ENCODE measurements around the gene INO80E. TPM values are rescaled to one million over a fixed set of nuclear protein-coding genes. Genes with fewer than 3 reads are reported as not detected.
"Not testable (repeated sequence)": the region's sequence is repeated elsewhere in the genome, so short reads cannot be mapped to it uniquely, and the experiment has no call there.

The INO80E gene
- total RNA-seq, 1 experiment from 2014 or later: 90.1 TPM

DNA sequence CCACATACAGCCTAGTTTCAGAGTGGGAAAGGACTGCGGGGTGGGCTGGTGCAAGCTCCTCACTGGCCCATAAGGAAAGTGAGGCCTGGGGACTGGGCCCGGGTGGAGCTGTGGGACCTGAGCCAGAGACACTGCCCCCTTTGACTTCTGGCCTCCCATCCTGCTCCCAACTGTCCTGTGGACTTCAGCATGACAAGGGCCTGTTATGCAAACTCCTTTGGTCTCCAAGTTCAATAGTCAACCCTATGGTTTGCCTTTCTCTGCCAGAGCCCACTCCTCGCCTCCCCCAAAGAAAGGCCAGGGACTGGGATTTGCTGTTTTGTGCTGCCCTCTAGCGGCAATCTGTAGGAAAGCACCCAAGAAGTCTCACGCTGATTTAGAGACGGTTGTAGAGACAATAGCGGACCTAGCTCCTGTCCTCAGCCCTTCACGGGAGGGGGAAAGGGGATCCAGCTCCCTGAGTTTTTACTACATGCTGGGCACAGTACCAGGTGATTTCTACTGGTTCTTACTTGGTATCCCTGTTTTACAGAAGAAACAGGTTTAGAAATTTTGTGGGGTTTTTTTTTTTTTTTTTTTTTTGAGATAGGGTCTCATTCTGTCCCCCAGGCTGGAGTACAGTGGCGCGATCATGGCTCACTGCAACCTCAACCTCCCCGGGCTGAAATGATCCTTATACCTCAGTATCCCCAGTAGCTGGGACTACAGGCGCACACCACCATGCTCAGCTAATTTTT lies 36.2 kb downstream of the INO80E start:
- intact Hi-C loops (cut with micrococcal nuclease): no loop called here
- BruUV-seq (replicated peaks): no TSS peak
- Mint-ChIP-seq H3K9me3 (ENCODE audit: unreplicated experiment) (no peaks in the 10 kb centered on the region), H3K27me3 (ENCODE audit: insufficient read depth, unreplicated experiment) (peaks cover 34% of the 10 kb centered on the region), H3K4me1 (ENCODE audit: insufficient read depth, unreplicated experiment) (no peaks in the 10 kb centered on the region), H3K36me3 (ENCODE audit: insufficient read depth, unreplicated experiment) (no peaks in the 10 kb centered on the region), H3K4me3 (ENCODE audit: unreplicated experiment) (no peak overlapping the region), H3K27ac (ENCODE audit: low read depth, unreplicated experiment) (no peak overlapping the region)
- DNase-seq (ENCODE audit: unreplicated experiment): peak; percentile 72
- CTCF ChIA-PET: interaction anchor here (0.5 to 3.7 kb wide), 49 partner anchors 10 to 1170 kb away, joined by 3 to 43 read pairs (median 4); partner anchors contain the start of genes ASPHD1, C16orf92, KCTD13 and MVP
- POLR2A ChIA-PET: interaction anchor here (0.5 to 1.3 kb wide), 9 partner anchors 10 to 164 kb away, joined by 3 to 5 read pairs (median 3); partner anchors contain the start of gene ALDOA
- TF ChIP-seq, protein P1, sequence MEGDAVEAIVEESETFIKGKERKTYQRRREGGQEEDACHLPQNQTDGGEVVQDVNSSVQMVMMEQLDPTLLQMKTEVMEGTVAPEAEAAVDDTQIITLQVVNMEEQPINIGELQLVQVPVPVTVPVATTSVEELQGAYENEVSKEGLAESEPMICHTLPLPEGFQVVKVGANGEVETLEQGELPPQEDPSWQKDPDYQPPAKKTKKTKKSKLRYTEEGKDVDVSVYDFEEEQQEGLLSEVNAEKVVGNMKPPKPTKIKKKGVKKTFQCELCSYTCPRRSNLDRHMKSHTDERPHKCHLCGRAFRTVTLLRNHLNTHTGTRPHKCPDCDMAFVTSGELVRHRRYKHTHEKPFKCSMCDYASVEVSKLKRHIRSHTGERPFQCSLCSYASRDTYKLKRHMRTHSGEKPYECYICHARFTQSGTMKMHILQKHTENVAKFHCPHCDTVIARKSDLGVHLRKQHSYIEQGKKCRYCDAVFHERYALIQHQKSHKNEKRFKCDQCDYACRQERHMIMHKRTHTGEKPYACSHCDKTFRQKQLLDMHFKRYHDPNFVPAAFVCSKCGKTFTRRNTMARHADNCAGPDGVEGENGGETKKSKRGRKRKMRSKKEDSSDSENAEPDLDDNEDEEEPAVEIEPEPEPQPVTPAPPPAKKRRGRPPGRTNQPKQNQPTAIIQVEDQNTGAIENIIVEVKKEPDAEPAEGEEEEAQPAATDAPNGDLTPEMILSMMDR (IDR thresholded peaks at IDR 0.05; ENCODE audit: unreplicated experiment): peak; percentile 84

DNA sequence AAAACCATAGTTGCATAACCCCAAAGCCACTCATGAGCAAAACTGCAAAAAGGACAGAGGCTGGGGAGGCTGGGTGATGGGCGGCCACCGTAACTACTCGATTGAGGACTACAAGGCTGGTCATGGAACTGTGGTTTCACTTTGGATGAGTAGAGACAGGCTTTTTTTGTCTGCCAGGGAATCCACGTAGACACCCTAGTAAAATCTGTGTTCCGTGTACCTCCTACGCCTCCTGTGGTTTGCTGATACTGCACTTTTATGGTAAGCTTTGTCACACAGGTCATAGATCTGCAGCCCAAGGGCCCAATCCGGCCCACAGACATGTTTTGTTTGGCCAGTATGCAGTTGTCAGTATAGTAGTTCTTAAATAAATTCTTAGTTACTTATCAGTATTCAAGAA lies 37.2 kb downstream of the INO80E start:
- no peaks in the 10 kb centered on the region for H3K9me3 Mint-ChIP-seq (ENCODE audit: unreplicated experiment)
- H3K27me3 Mint-ChIP-seq (ENCODE audit: insufficient read depth, unreplicated experiment): peaks cover 24% of the 10 kb centered on the region
- no TSS peak for BruUV-seq (replicated peaks)
- no peak overlapping the region for H3K4me3 Mint-ChIP-seq (ENCODE audit: unreplicated experiment)
- H3K4me1 Mint-ChIP-seq (ENCODE audit: insufficient read depth, unreplicated experiment): no peaks in the 10 kb centered on the region
- ChIA-PET POLR2A (interaction anchor here (0.7 kb wide), 1 partner anchor 225 kb away, joined by 3 read pairs; no protein-coding TSS in a partner anchor), CTCF (interaction anchor here (0.5 to 3.7 kb wide), 13 partner anchors 9 to 401 kb away, joined by 3 to 43 read pairs (median 4); partner anchors contain the start of gene TMEM219)
- TF ChIP-seq, protein P1 (IDR thresholded peaks at IDR 0.05; ENCODE audit: unreplicated experiment): no peak
- no peak overlapping the region for H3K27ac Mint-ChIP-seq (ENCODE audit: low read depth, unreplicated experiment)
- DNase-seq (ENCODE audit: unreplicated experiment): no peak
- H3K36me3 Mint-ChIP-seq (ENCODE audit: insufficient read depth, unreplicated experiment): no peaks in the 10 kb centered on the region
- intact Hi-C loops (cut with micrococcal nuclease): no loop called here

DNA sequence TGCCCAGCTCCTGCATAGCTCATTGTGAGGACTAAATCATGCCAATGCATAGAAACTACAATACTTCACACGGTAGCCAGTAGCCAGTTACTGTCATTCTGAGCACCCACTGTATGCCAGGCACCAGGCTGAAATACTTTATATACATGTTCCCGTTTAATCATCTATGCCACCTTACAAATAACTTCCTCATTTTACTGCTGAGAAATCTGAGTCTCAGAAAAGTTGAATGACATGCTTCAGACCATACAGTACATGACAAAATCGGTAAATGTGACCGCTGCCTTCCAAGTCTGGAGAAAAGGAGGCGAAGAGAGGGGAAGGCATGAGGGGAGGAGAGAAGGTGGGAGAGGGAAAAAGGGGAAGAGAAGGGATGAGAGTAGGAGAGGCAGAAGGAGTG lies 44.2 kb downstream of the INO80E start:
- H3K36me3 Mint-ChIP-seq (ENCODE audit: insufficient read depth, unreplicated experiment): no peaks in the 10 kb centered on the region
- no TSS peak for BruUV-seq (replicated peaks)
- CTCF ChIA-PET: interaction anchor here (5.6 kb wide), 1 partner anchor 8 kb away, joined by 43 read pairs; the partner anchor contains the start of gene TLCD3B
- no peak for DNase-seq (ENCODE audit: unreplicated experiment)
- intact Hi-C loops (cut with micrococcal nuclease): no loop called here
- H3K4me1 Mint-ChIP-seq (ENCODE audit: insufficient read depth, unreplicated experiment): no peaks in the 10 kb centered on the region
- no peaks in the 10 kb centered on the region for H3K27me3 Mint-ChIP-seq (ENCODE audit: insufficient read depth, unreplicated experiment)
- H3K27ac Mint-ChIP-seq (ENCODE audit: low read depth, unreplicated experiment): no peak overlapping the region
- TF ChIP-seq, protein P1 (IDR thresholded peaks at IDR 0.05; ENCODE audit: unreplicated experiment): no peak
- POLR2A ChIA-PET: interaction anchor here (1.6 kb wide), 1 partner anchor 25 kb away, joined by 8 read pairs; the partner anchor contains the start of gene ALDOA
- H3K4me3 Mint-ChIP-seq (ENCODE audit: unreplicated experiment): no peak overlapping the region
- no peaks in the 10 kb centered on the region for H3K9me3 Mint-ChIP-seq (ENCODE audit: unreplicated experiment)

DNA sequence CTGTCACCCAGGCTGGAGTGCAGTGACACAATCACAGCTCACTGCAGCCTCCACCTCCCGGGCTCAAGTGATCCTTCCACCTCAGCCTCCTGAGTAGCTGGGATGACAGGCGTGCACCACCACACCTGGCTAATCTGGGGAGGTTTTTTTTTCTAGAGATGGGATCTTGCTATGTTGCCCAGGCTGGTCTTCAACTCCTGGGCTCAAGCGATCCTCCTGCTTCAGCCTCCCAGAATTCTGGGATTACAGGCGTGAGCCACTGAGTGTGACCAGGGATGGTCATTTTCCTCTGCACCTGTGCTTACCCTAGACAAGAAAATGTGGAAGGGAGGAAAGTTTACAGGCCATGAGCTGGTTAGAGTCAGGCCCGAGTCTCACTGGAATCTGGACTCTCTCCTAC lies 44.6 kb downstream of the INO80E start:
- H3K36me3 Mint-ChIP-seq (ENCODE audit: insufficient read depth, unreplicated experiment); H3K27ac Mint-ChIP-seq (ENCODE audit: low read depth, unreplicated experiment); DNase-seq (ENCODE audit: unreplicated experiment); H3K9me3 Mint-ChIP-seq (ENCODE audit: unreplicated experiment); H3K27me3 Mint-ChIP-seq (ENCODE audit: insufficient read depth, unreplicated experiment); H3K4me1 Mint-ChIP-seq (ENCODE audit: insufficient read depth, unreplicated experiment); POLR2A ChIA-PET; intact Hi-C loops (cut with micrococcal nuclease); BruUV-seq (replicated peaks); H3K4me3 Mint-ChIP-seq (ENCODE audit: unreplicated experiment): not testable (repeated sequence)
- CTCF ChIA-PET: interaction anchor here (1.1 to 5.6 kb wide), 4 partner anchors 8 to 119 kb away, joined by 3 to 43 read pairs (median 5); partner anchors contain the start of gene TLCD3B

Data from MCF 10A (cell line).